NB4 (cell line): Measurements from ENCODE around the gene FBXO9.

Experiments used
- DNase-seq: peaks from one replicate; pipeline ENCODE4 v3.0.0; 2010; ENCODE audit warnings: low read depth
- H3K4me3 ChIP-seq: one replicate; pipeline ENCODE4 v1.5.1; 2011; ENCODE audit warnings: mild to moderate bottlenecking, low read depth, low read length, moderate library complexity
- MYC ChIP-seq: IDR thresholded peaks from 2 replicates; pipeline ENCODE4 v1.6.1; 2011; ENCODE audit warnings: low read depth, low read length
- POLR2A ChIP-seq: IDR thresholded peaks from 2 replicates; pipeline ENCODE4 v1.6.1; 2011; ENCODE audit warnings: mild to moderate bottlenecking; ENCODE audit not compliant: insufficient read length; ENCODE audit errors: extremely low read depth
- TF ChIP-seq, protein P1 (sequence below): IDR thresholded peaks from one replicate; pipeline ENCODE4 v1.5.1; 2012; ENCODE audit warnings: low read depth, low read length
- TF ChIP-seq, protein P2 (sequence below): IDR thresholded peaks from 2 replicates; pipeline ENCODE4 v1.6.1; 2011; ENCODE audit warnings: low read depth, low read length

FBXO9 gene

DNA sequence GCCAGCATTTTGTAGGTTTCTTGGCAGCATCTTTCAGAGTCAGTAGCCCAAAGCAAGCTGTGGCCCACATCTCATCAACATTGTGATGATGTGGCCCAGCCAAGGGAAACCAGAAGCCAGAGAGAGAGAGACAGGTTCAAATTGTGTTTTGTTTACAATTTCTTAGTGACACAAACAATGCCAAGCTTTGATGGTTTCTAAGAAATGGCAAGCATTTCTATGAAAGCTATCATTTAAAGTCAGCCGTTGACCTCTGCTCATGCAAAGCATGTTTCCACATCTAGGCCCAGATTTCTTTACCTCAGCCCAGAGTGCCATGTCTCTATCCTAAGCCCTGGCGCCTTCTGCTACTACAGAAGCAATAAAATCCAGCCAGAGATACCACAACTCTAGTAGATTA is 50.5 kb downstream of the FBXO9 start:
- DNase-seq = no peak
- H3K4me3 ChIP-seq = no peak overlapping the region
- TF ChIP-seq, protein P1, sequence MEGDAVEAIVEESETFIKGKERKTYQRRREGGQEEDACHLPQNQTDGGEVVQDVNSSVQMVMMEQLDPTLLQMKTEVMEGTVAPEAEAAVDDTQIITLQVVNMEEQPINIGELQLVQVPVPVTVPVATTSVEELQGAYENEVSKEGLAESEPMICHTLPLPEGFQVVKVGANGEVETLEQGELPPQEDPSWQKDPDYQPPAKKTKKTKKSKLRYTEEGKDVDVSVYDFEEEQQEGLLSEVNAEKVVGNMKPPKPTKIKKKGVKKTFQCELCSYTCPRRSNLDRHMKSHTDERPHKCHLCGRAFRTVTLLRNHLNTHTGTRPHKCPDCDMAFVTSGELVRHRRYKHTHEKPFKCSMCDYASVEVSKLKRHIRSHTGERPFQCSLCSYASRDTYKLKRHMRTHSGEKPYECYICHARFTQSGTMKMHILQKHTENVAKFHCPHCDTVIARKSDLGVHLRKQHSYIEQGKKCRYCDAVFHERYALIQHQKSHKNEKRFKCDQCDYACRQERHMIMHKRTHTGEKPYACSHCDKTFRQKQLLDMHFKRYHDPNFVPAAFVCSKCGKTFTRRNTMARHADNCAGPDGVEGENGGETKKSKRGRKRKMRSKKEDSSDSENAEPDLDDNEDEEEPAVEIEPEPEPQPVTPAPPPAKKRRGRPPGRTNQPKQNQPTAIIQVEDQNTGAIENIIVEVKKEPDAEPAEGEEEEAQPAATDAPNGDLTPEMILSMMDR = no peak
- no peak for TF ChIP-seq POLR2A
- no peak for TF ChIP-seq MYC
- TF ChIP-seq, protein P2, sequence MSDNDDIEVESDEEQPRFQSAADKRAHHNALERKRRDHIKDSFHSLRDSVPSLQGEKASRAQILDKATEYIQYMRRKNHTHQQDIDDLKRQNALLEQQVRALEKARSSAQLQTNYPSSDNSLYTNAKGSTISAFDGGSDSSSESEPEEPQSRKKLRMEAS = no peak

GRCh38 chr6:53119349-53119748 is 54.1 kb downstream of the FBXO9 start:
- no peak overlapping the region for H3K4me3 ChIP-seq
- TF ChIP-seq, protein P1 = no peak
- TF ChIP-seq MYC (no peak), POLR2A (no peak)
- TF ChIP-seq, protein P2 = no peak
- no peak for DNase-seq

- H3K4me3 ChIP-seq = no peak overlapping the region
- TF ChIP-seq MYC = no peak
- TF ChIP-seq, protein P2 = no peak
- no peak for TF ChIP-seq POLR2A
- TF ChIP-seq, protein P1 = no peak
- DNase-seq = no peak
These were observed 54.7 kb downstream of the FBXO9 start for GRCh38 chr6:53119772-53120409.

DNA sequence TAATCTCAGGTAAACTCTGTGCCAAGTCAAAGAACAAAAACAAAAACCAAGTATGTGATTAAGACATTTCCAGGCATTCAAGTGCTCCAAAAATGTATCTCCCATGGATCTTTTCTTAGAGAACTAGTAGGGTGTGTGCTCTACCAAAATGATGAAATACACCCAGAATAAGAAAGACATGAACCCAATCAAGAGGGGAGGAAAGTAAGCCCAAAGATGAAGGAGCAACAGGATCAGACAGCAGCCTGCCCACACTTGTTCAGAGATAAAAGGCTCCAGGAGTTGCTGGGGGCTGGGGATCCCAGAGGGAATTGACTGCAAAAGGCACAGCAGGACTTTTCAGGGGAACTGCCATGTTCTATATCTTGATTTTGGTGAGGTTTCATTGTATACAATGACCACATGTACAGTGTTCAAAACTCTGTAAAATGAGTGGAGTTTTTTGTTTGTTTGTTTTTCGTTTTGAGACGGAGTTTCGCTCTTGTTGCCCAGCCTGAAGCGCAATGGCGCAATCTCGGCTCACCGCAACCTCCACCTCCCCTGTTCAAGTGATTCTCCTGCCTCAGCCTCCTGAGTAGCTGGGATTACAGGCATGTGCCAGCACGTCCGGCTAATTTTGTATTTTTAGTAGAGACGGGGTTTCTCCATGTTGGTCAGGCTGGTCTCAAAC is 59.1 kb downstream of the FBXO9 start:
- DNase-seq = no peak
- TF ChIP-seq POLR2A (no peak), MYC (no peak)
- TF ChIP-seq, protein P2 = no peak
- TF ChIP-seq, protein P1 = no peak

GRCh38 chr6:53125276-53125675 is 60.1 kb downstream of the FBXO9 start:
- TF ChIP-seq, protein P1 = no peak
- TF ChIP-seq, protein P2 = no peak
- no peak for TF ChIP-seq POLR2A
- no peak for TF ChIP-seq MYC
- DNase-seq = no peak
- no peak overlapping the region for H3K4me3 ChIP-seq

More for the DNA sequence above, 59.1 kb downstream of the FBXO9 start:
- no peak overlapping the region for H3K4me3 ChIP-seq
